IMR-90 (cell line): ENCODE data around the gene CDCP2. TPM values are rescaled to one million over a fixed set of nuclear protein-coding genes. Genes with fewer than 3 reads are reported as not detected.

ENCODE experiments used
- ATAC-seq: fragments of 200-7000 bp; cut with Tn5 transposase; 2 replicates; pipeline ENCODE4 v1.9.1; 2020; ENCODE audit warnings: low read depth, mild to moderate bottlenecking, moderate library complexity
- BruUV-seq: library from RNA; stranded (reverse); fragments of 400-500 nt; replicated peaks from 2 replicates; lab custom pipeline; 2021; lab: Mats Ljungman, UMichigan
- CTCF ChIA-PET: fragments of 300-600 bp; formaldehyde crosslinking; extraction: SDS; loops from one replicate; lab custom pipeline; 2021; ENCODE audit warnings: antibody characterized with exemption; lab: Yijun Ruan, JAX
- POLR2A ChIA-PET: fragments of 300-600 bp; sonication (Branson Sonifier 250); formaldehyde crosslinking; loops from one replicate; lab custom pipeline; 2022; ENCODE audit warnings: antibody characterized with exemption; ENCODE audit not compliant: unreplicated experiment; lab: Charles Lee
- DNase-seq: peaks from one replicate; pipeline ENCODE4 v3.0.0; 2013
- H2AFZ ChIP-seq: replicated peaks from 2 replicates; pipeline ENCODE3; 2013; ENCODE audit warnings: low read length, mild to moderate bottlenecking; ENCODE audit not compliant: poor library complexity
- H2AK5ac ChIP-seq: 2 replicates; pipeline ENCODE4 v1.6.1; 2013; ENCODE audit warnings: low read depth, low read length, inconsistent platforms
- H2AK9ac ChIP-seq: replicated peaks from 2 replicates; pipeline ENCODE3; 2013; ENCODE audit warnings: mild to moderate bottlenecking, low read depth, low read length, moderate library complexity; ENCODE audit not compliant: poor library complexity
- H2BK120ac ChIP-seq: 2 replicates; pipeline ENCODE4 v1.6.1; 2013; ENCODE audit warnings: low read depth, low read length, inconsistent platforms
- H2BK15ac ChIP-seq: 3 replicates; pipeline ENCODE4 v1.6.1; 2013; ENCODE audit warnings: low read depth, low read length, inconsistent platforms
- H2BK20ac ChIP-seq: 2 replicates; pipeline ENCODE4 v1.6.1; 2013; ENCODE audit warnings: low read depth, mild to moderate bottlenecking, inconsistent platforms, low read length, moderate library complexity
- H2BK5ac ChIP-seq: 2 replicates; pipeline ENCODE4 v1.6.1; 2013; ENCODE audit warnings: mild to moderate bottlenecking, low read depth, low read length, inconsistent platforms; ENCODE audit not compliant: poor library complexity, severe bottlenecking
- H3K14ac ChIP-seq: replicated peaks from 2 replicates; pipeline ENCODE4 v1.6.1; 2013; ENCODE audit warnings: low read depth, low read length, inconsistent platforms
- H3K18ac ChIP-seq: 2 replicates; pipeline ENCODE4 v1.6.1; 2013; ENCODE audit warnings: low read depth, low read length, control low read depth
- H3K23ac ChIP-seq: 2 replicates; pipeline ENCODE4 v1.6.1; 2013; ENCODE audit warnings: low read depth, low read length, inconsistent platforms
- H3K27ac ChIP-seq: 2 replicates; pipeline ENCODE4 v1.5.1; 2013; ENCODE audit warnings: mild to moderate bottlenecking, control low read depth, low read length; ENCODE audit not compliant: insufficient read depth
- H3K27me3 ChIP-seq: 2 replicates; pipeline ENCODE4 v1.6.1; 2013; ENCODE audit warnings: low read length; ENCODE audit not compliant: control insufficient read depth, insufficient read depth
- H3K36me3 ChIP-seq: 2 replicates; pipeline ENCODE4 v1.6.1; 2013; ENCODE audit warnings: low read length, mixed read lengths; ENCODE audit not compliant: control insufficient read depth, insufficient read depth
- H3K4ac ChIP-seq: 2 replicates; pipeline ENCODE4 v1.6.1; 2013; ENCODE audit warnings: low read depth, low read length, inconsistent platforms
- H3K4me1 ChIP-seq: 2 replicates; pipeline ENCODE4 v1.6.1; 2013; ENCODE audit warnings: low read length, mixed read lengths; ENCODE audit not compliant: control insufficient read depth, insufficient read depth
- H3K4me2 ChIP-seq: 2 replicates; pipeline ENCODE4 v1.6.1; 2013; ENCODE audit warnings: low read depth, mild to moderate bottlenecking, control low read depth, low read length, moderate library complexity
- H3K4me3 ChIP-seq: 2 replicates; pipeline ENCODE4 v1.5.1; 2013; ENCODE audit warnings: low read depth, mild to moderate bottlenecking, control low read depth, low read length, moderate library complexity; ENCODE audit not compliant: insufficient read depth
- H3K56ac ChIP-seq: 2 replicates; pipeline ENCODE4 v1.6.1; 2013; ENCODE audit warnings: low read length, inconsistent platforms; ENCODE audit not compliant: insufficient read depth; ENCODE audit errors: extremely low read depth
- H3K79me1 ChIP-seq, 2 experiments: 2 replicates each; pipeline ENCODE4 v1.6.1; 2013; ENCODE audit warnings: low read length in 2 of 2, inconsistent platforms in 1 of 2, low read depth in 1 of 2
- H3K9ac ChIP-seq: 2 replicates; pipeline ENCODE4 v1.6.1; 2013; ENCODE audit warnings: low read depth, low read length, control low read depth
- H3K9me1 ChIP-seq: 2 replicates; pipeline ENCODE4 v1.6.1; 2013; ENCODE audit warnings: low read length, inconsistent platforms; ENCODE audit not compliant: insufficient read depth
- H3K9me3 ChIP-seq: 2 replicates; pipeline ENCODE4 v1.6.1; 2013; ENCODE audit warnings: low read length; ENCODE audit not compliant: control insufficient read depth, insufficient read depth
- H4K20me1 ChIP-seq: 2 replicates; pipeline ENCODE4 v1.6.1; 2013; ENCODE audit warnings: low read length, inconsistent platforms; ENCODE audit not compliant: insufficient read depth
- H4K5ac ChIP-seq: 2 replicates; pipeline ENCODE4 v1.6.1; 2013; ENCODE audit warnings: mild to moderate bottlenecking, low read depth, low read length, control low read depth
- H4K8ac ChIP-seq, 2 experiments: 2 replicates each; pipeline ENCODE4 v1.6.1; 2013; ENCODE audit warnings: low read depth in 2 of 2, low read length in 2 of 2, control low read depth in 1 of 2, inconsistent platforms in 1 of 2
- H4K91ac ChIP-seq: 2 replicates; pipeline ENCODE4 v1.6.1; 2013; ENCODE audit warnings: low read depth, low read length, inconsistent platforms; ENCODE audit not compliant: insufficient read depth
- CEBPB ChIP-seq: IDR thresholded peaks from 2 replicates; pipeline ENCODE4 v1.6.1; 2012; ENCODE audit warnings: low read depth, low read length, improper control_type of control experiment
- CHD1 ChIP-seq: IDR thresholded peaks from 2 replicates; pipeline ENCODE4 v1.6.1; 2012; ENCODE audit warnings: low read depth, low read length, improper control_type of control experiment
- FOS ChIP-seq: fragments of 150-350 bp; IDR thresholded peaks from 2 replicates; pipeline ENCODE4 v1.6.1; 2016; ENCODE audit warnings: low read depth, low read length
- MAFK ChIP-seq: IDR thresholded peaks from 2 replicates; pipeline ENCODE4 v1.6.1; 2012; ENCODE audit warnings: low read depth, low read length, improper control_type of control experiment
- MAZ ChIP-seq: IDR thresholded peaks from 2 replicates; pipeline ENCODE4 v1.6.1; 2012; ENCODE audit warnings: low read depth, mild to moderate bottlenecking, low read length, improper control_type of control experiment, moderate library complexity, borderline replicate concordance
- MXI1 ChIP-seq: IDR thresholded peaks from 2 replicates; pipeline ENCODE4 v1.6.1; 2012; ENCODE audit warnings: low read depth, mild to moderate bottlenecking, low read length, moderate library complexity, borderline replicate concordance
- NFE2L2 ChIP-seq: fragments of 150-350 bp; IDR thresholded peaks from 2 replicates; pipeline ENCODE4 v1.6.1; 2016; ENCODE audit warnings: low read depth, mild to moderate bottlenecking, low read length
- POLR2A ChIP-seq: IDR thresholded peaks from 2 replicates; pipeline ENCODE4 v1.6.1; 2012; ENCODE audit warnings: mild to moderate bottlenecking, low read depth, low read length
- RAD21 ChIP-seq: IDR thresholded peaks from 2 replicates; pipeline ENCODE4 v1.6.1; 2012; ENCODE audit warnings: low read length, improper control_type of control experiment
- RCOR1 ChIP-seq: IDR thresholded peaks from 2 replicates; pipeline ENCODE4 v1.6.1; 2012; ENCODE audit warnings: mild to moderate bottlenecking, low read length, improper control_type of control experiment; ENCODE audit not compliant: insufficient replicate concordance
- RFX5 ChIP-seq: IDR thresholded peaks from 2 replicates; pipeline ENCODE4 v1.8.0; 2012; ENCODE audit warnings: low read depth, mild to moderate bottlenecking, low read length, moderate library complexity
- WGBS, 2 experiments: methylation state at CpG; one replicate each; pipeline versions ENCODE4 v1.1.5 to v1.1.7; 2013; ENCODE audit warnings: missing lambda C conversion rate in 2 of 2; ENCODE audit not compliant: insufficient read length in 1 of 2; ENCODE audit errors: extremely low coverage in 2 of 2; 5-methylcytosine and 5-hydroxymethylcytosine counted together
- dilution Hi-C: fragments of 300-500 bp; cut with HindIII; formaldehyde crosslinking; loops from one replicate; pipeline ENCODE4 v1.14.3; 2018; ENCODE audit warnings: low sequenced_read_pairs; ENCODE audit not compliant: unreplicated experiment
- in situ Hi-C: fragments of 300-500 bp; cut with MboI; formaldehyde crosslinking; loops from 3 replicates; pipeline ENCODE4 v1.14.3; 2019; ENCODE audit warnings: low sequenced_read_pairs, inconsistent platforms, mixed read lengths
- intact Hi-C: fragments of 100-400 bp; cut with micrococcal nuclease; formaldehyde crosslinking; loops from 2 replicates; pipeline ENCODE4 v1.10.0; 2022
- polyA plus RNA-seq, 3 experiments: library from polyadenylated mRNA; depleted of rRNA; stranded (reverse); fragments of >200 nt; gene quantifications; 2 replicates each; pipeline ENCODE4 v1.2.3, GENCODE V29; 2012; ENCODE audit warnings: low replicate concordance in 1 of 3
- total RNA-seq: library from RNA; depleted of rRNA; stranded (reverse); fragments of >200 nt; gene quantifications from 2 replicates; pipeline ENCODE4 v1.2.3, GENCODE V29; 2012
- TF ChIP-seq, protein P1 (sequence below): conservative IDR thresholded peaks from 2 replicates; pipeline ENCODE4 v1.5.1; 2012; ENCODE audit warnings: mild to moderate bottlenecking, low read depth, low read length, improper control_type of control experiment
- TF ChIP-seq, protein P2 (sequence below): fragments of 150-350 bp; IDR thresholded peaks from 2 replicates; pipeline ENCODE4 v1.6.1; 2017; ENCODE audit warnings: mild to moderate bottlenecking, antibody characterized with exemption, low read length, low read depth
- TF ChIP-seq, protein P3 (sequence below): fragments of 150-350 bp; IDR thresholded peaks from 2 replicates; pipeline ENCODE4 v1.6.1; 2016; ENCODE audit warnings: low read depth, mild to moderate bottlenecking, low read length, moderate library complexity, borderline replicate concordance

The CDCP2 gene
- total and polyA plus RNA-seq, 2 of the 4 experiments (the other 2 are of a cell fraction): not detected

DNA sequence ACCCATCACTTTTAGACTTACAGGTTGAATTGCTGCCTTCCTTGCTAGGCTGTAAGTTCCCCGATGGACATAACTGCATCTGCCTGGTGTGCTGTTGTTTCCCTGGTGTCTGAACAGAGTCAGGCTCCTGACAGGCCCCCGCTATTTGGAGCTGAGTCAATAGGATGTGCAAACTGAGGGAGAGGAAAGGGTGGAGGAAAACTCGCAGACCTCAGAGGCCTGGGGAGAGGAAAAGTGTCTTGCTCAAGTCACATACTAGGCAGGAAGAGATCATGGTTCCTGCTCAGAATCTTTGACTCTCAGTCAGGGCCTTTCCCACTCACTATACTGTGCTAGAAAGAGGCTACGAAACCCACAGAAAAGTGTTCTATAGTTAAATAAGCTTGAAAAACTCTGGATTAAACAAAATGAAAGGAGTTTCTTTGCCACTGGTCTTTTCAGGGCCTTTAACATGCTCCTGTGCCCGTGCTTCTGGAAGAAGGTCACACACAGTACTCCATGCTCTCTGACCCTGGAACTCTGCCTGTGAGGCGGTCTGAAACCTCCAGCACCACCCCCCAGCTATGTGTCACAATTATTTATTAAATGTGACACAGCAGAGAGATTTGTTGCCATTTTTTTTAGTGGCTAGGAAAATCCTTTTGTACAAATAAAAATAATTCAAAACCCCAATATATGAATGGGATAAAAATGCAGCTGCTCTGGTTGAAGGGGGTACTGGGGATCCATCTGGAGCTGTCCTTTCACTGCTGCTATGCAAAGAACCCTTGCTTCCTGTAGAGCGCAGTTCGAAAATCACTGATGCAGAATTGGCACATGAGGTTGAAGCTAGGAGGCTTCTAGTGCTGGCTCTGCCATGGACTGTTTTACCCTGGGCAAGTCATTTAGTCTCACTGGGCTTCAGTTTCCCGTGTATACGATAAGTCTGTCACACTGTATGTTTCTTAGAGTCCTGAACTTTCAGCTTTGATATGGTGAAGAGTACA lies 20.1 kb upstream of the CDCP2 start:
- WGBS, 2 experiments: 90% methylated on average over 2 of the region's 10 CpGs; no CpG with 5 or more reads in 1 of the 2 experiments
- Histone ChIP-seq H2BK15ac (no peak overlapping the region), H3K9me3 (no peaks in the 10 kb centered on the region), H3K14ac (peak overlapping the region; percentile 19), H3K27ac (no peak overlapping the region), H3K36me3 (peaks cover 2% of the 10 kb centered on the region; the same call in 1 of the 2 replicates), H2AFZ (peak overlapping the region; percentile 81), H3K18ac (no peak overlapping the region), H3K27me3 (no peaks in the 10 kb centered on the region), H4K20me1 (no peaks in the 10 kb centered on the region), H3K9me1 (no peaks in the 10 kb centered on the region), H4K8ac (peak overlapping the region in 1 of 2 experiments; percentile 36; a peak in 1 of 4 replicates), H3K4me3 (no peak overlapping the region), H4K91ac (no peak overlapping the region), H3K9ac (no peak overlapping the region), H4K5ac (no peak overlapping the region), H2BK20ac (no peak overlapping the region), H2AK9ac (no peak overlapping the region), H3K79me1 (no peaks in the 10 kb centered on the region), H3K23ac (no peak overlapping the region), H3K56ac (no peak overlapping the region), H2AK5ac (no peak overlapping the region), H2BK5ac (no peak overlapping the region), H2BK120ac (no peak overlapping the region; the same call in 1 of the 2 replicates), H3K4ac (no peak overlapping the region), H3K4me2 (no peak overlapping the region), H3K4me1 (0 out of 2 replicates have a peak, but pooled peaks cover 2% of the 10 kb centered on the region)
- ATAC-seq (peak; percentile 60), DNase-seq (peak; percentile 45)
- intact Hi-C loops (no loop called here), in situ Hi-C loops (no loop called here), dilution Hi-C loops (no loop called here)
- BruUV-seq: no TSS peak
- ChIA-PET POLR2A (no interaction called here), CTCF (interaction anchor here (1.1 kb wide), 1 partner anchor 54 kb away, joined by 3 read pairs; no protein-coding TSS in a partner anchor)
- TF ChIP-seq, protein P1, sequence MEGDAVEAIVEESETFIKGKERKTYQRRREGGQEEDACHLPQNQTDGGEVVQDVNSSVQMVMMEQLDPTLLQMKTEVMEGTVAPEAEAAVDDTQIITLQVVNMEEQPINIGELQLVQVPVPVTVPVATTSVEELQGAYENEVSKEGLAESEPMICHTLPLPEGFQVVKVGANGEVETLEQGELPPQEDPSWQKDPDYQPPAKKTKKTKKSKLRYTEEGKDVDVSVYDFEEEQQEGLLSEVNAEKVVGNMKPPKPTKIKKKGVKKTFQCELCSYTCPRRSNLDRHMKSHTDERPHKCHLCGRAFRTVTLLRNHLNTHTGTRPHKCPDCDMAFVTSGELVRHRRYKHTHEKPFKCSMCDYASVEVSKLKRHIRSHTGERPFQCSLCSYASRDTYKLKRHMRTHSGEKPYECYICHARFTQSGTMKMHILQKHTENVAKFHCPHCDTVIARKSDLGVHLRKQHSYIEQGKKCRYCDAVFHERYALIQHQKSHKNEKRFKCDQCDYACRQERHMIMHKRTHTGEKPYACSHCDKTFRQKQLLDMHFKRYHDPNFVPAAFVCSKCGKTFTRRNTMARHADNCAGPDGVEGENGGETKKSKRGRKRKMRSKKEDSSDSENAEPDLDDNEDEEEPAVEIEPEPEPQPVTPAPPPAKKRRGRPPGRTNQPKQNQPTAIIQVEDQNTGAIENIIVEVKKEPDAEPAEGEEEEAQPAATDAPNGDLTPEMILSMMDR: no peak
- no peak for TF ChIP-seq MAZ
- TF ChIP-seq, protein P2, sequence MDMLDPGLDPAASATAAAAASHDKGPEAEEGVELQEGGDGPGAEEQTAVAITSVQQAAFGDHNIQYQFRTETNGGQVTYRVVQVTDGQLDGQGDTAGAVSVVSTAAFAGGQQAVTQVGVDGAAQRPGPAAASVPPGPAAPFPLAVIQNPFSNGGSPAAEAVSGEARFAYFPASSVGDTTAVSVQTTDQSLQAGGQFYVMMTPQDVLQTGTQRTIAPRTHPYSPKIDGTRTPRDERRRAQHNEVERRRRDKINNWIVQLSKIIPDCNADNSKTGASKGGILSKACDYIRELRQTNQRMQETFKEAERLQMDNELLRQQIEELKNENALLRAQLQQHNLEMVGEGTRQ: no peak
- no peak for TF ChIP-seq NFE2L2
- no peak for TF ChIP-seq CHD1
- TF ChIP-seq POLR2A: no peak
- no peak for TF ChIP-seq CEBPB
- TF ChIP-seq, protein P3, sequence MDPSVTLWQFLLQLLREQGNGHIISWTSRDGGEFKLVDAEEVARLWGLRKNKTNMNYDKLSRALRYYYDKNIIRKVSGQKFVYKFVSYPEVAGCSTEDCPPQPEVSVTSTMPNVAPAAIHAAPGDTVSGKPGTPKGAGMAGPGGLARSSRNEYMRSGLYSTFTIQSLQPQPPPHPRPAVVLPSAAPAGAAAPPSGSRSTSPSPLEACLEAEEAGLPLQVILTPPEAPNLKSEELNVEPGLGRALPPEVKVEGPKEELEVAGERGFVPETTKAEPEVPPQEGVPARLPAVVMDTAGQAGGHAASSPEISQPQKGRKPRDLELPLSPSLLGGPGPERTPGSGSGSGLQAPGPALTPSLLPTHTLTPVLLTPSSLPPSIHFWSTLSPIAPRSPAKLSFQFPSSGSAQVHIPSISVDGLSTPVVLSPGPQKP: no peak
- TF ChIP-seq FOS: no peak
- no peak for TF ChIP-seq MAFK
- TF ChIP-seq RFX5: no peak
- no peak for TF ChIP-seq RAD21
- TF ChIP-seq MXI1: no peak
- no peak for TF ChIP-seq RCOR1
